Activated T-helper 17 cell treated with anti-CD3 and anti-CD28 coated beads, Interleukin-2, amount 50 U/mL, for 72 hours (primary cell): ENCODE results near the gene XPR1. TPM values are rescaled to one million over a fixed set of nuclear protein-coding genes. Genes with fewer than 3 reads are reported as not detected.
"Not testable (repeated sequence)": the region's sequence is repeated elsewhere in the genome, so short reads cannot be mapped to it uniquely, and the experiment has no call there.

Experiments used
- ATAC-seq: fragments of 150-1000 bp; cut with Tn5 transposase; replicated peaks from 2 replicates; pipeline ENCODE4 v1.10.0; 2021; ENCODE audit warnings: mild to moderate bottlenecking, moderate library complexity
- H3K27ac Mint-ChIP-seq: one replicate; pipeline ENCODE4 v1.8.0; 2022; ENCODE audit warnings: mixed read lengths
- H3K27me3 Mint-ChIP-seq: one replicate; pipeline ENCODE4 v1.8.0; 2022; ENCODE audit warnings: mixed read lengths
- H3K36me3 Mint-ChIP-seq: one replicate; pipeline ENCODE4 v1.8.0; 2022; ENCODE audit warnings: low read depth, mild to moderate bottlenecking, mixed read lengths
- H3K4me1 Mint-ChIP-seq: one replicate; pipeline ENCODE4 v1.8.0; 2022; ENCODE audit warnings: mixed read lengths
- H3K4me3 Mint-ChIP-seq: one replicate; pipeline ENCODE4 v1.8.0; 2022; ENCODE audit warnings: mild to moderate bottlenecking, mixed read lengths
- H3K9me3 Mint-ChIP-seq: one replicate; pipeline ENCODE4 v1.8.0; 2022; ENCODE audit warnings: mixed read lengths
- total RNA-seq, 2 donors: library from RNA; stranded (reverse); gene quantifications; one replicate each; pipeline ENCODE4 v1.2.3, GENCODE V29; 2022

Gene XPR1
- total RNA-seq, 2 donors from 2014 or later, result 16.4 to 25.4 TPM

DNA sequence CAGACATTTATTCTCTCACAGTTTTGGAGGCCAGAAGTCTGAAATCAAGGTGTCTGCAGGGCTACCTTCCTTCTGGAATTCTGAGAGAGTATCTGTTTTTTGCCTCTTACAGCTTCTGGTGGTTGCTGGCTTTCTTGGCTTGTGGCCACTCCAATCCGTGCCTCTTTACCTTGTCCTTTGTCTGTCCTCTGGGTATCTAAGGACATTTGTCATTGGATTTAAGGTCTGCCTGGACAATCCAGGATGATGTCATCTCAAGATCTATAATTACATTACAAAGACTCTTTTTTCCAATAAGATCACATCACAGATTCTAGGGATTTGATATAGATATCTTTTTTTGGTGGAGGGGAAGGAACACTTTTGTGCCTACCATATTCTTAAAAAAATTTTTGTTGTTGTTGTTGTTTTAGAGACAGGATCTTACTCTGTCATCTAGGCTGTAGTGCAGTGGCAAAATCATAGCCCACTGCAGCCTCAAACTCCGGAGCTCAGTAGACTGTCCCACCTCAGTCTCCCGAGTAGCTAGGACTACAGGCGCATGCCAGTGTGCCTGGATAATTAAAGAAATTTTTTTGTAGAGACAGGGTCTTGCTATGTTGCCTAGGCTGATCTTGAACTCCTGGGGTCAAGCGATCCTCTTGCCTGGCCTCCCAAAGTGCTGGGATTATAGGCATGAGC, 61.9 kb downstream of the XPR1 start:
- Mint-ChIP-seq H3K9me3 (peaks cover 24% of the 10 kb centered on the region), H3K36me3 (peaks cover 10% of the 10 kb centered on the region), H3K4me1 (peaks cover 12% of the 10 kb centered on the region), H3K27me3 (no peaks in the 10 kb centered on the region), H3K27ac (no peak overlapping the region), H3K4me3 (no peak overlapping the region)
- no peak for ATAC-seq

DNA sequence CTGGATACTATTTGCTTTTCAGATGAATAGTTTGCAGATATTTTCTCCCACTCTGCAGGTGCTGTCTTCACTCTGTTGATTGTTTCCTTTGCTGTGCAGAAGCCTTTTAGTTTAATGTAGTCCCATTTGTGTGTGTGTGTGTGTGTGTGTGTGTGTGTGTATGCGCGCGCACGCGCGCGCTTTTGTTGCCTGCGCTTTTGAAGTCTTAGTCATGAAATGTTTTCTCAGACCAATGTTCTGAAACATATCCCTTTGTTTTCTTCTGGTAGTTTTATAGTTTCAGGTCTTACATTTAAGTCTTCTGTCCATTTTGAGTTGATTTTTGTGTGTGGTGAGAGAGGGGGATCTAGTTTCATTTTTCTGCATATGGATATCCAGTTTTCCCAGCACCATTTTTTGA, 63.5 kb downstream of the XPR1 start:
- no peak for ATAC-seq
- Mint-ChIP-seq H3K27ac (no peak overlapping the region), H3K9me3 (peaks cover 24% of the 10 kb centered on the region), H3K36me3 (peaks cover 10% of the 10 kb centered on the region), H3K4me3 (no peak overlapping the region), H3K4me1 (peaks cover 12% of the 10 kb centered on the region), H3K27me3 (no peaks in the 10 kb centered on the region)

DNA sequence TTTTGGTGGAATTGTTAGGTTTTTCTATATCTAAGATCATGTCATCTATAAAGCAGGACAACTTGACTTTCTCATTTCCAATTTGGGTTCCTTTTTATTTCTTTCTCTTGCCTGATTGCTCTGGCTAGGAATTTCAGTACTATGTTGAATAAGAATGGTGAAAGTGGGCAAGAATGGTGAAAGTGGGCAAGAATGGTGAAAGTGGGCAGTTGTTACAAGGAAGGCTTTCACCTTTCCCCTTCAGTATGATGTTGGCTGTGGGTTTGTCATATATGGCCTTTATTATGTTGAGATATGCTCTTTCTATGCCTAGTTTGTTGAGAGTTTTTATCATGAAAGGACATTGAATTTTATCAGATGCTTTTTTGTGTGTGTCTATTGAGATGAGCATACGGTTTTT, 64.5 kb downstream of the XPR1 start:
- Mint-ChIP-seq H3K4me3 (no peak overlapping the region), H3K27me3 (no peaks in the 10 kb centered on the region), H3K9me3 (peaks cover 24% of the 10 kb centered on the region), H3K4me1 (peaks cover 12% of the 10 kb centered on the region), H3K27ac (no peak overlapping the region), H3K36me3 (peaks cover 10% of the 10 kb centered on the region)
- ATAC-seq, result no peak

DNA sequence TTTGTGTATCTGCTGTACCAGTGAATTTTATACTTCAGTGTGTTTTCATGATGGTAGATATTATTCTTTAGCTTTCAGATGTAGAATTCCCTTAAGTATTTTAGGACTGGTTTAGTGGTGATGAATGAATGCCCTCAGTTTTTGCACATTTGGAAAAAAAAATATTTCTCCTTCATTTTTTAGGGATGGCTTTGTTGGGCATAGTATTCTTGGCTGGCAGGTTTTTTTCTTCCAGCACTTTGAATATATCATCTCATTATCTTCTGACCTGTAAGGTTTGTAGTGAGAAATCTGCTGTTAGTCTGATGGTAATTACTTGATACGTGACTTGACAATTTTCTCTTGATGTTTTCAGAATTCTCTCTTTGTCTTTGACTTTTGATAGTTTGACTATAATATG, 66.8 kb downstream of the XPR1 start:
- H3K27ac Mint-ChIP-seq, result no peak overlapping the region
- ATAC-seq, result no peak
- peaks cover 30% of the 10 kb centered on the region for H3K9me3 Mint-ChIP-seq
- H3K4me3 Mint-ChIP-seq, result no peak overlapping the region
- peaks cover 8% of the 10 kb centered on the region for H3K4me1 Mint-ChIP-seq
- H3K27me3 Mint-ChIP-seq, result no peaks in the 10 kb centered on the region
- peaks cover under 1% of the 10 kb centered on the region for H3K36me3 Mint-ChIP-seq

DNA sequence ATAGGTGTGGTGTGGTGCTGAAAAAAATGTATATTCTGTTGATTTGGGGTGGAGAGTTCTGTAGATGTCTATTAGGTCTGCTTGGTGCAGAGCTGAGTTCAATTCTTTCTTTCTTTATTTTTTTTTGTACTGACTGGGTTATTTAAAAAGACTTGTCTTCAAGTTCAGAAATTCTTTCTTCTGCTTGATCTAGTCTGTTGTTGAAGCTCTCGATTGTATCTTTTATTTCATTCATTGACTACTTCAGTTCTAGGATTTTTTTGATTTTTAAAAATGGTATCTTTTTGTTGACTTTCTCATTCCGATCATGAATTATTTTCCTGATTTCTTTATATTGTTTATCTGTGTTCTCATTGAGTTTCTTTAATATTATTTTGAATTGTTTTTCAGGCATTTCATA, 70.6 kb downstream of the XPR1 start:
- not testable (repeated sequence) for H3K27me3 Mint-ChIP-seq, H3K27ac Mint-ChIP-seq, H3K36me3 Mint-ChIP-seq, ATAC-seq, H3K4me3 Mint-ChIP-seq, H3K4me1 Mint-ChIP-seq
- peaks cover 13% of the 10 kb centered on the region for H3K9me3 Mint-ChIP-seq

DNA sequence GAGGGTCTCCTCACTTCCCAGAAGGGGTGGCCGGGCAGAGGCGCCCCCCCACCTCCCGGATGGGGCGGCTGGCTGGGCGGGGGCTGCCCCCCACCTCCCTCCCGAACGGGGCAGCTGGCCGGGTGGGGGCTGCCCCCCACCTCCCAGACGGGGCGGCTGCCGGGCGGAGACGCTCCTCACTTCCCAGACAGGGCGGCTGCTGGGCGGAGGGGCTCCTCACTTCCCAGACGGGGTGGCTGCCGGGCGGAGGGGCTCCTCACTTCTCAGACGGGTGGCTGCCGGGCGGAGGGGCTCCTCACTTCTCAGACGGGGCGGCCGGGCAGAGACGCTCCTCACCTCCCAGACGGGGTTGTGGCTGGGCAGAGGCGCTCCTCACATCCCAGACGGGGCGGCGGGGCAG, 78.9 kb downstream of the XPR1 start:
- H3K27me3 Mint-ChIP-seq, H3K27ac Mint-ChIP-seq, ATAC-seq, H3K36me3 Mint-ChIP-seq, H3K9me3 Mint-ChIP-seq, H3K4me3 Mint-ChIP-seq: not testable (repeated sequence)
- peaks cover 15% of the 10 kb centered on the region for H3K4me1 Mint-ChIP-seq

DNA sequence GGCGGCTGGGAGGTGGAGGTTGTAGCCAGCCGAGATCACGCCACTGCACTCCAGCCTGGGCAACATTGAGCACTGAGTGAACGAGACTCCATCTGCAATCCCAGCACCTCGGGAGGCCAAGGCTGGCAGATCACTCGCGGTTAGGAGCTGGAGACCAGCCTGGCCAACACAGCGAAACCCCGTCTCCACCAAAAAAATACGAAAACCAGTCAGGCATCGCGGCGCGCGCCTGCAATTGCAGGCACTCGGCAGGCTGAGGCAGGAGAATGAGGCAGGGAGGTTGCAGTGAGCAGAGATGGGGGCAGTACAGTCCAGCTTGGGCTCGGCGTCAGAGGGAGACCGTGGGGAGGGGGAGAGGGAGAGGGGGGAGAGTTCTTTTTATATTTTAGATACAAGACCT, 79.4 kb downstream of the XPR1 start:
- not testable (repeated sequence) for H3K27me3 Mint-ChIP-seq, ATAC-seq, H3K9me3 Mint-ChIP-seq, H3K4me3 Mint-ChIP-seq, H3K27ac Mint-ChIP-seq
- peaks cover 15% of the 10 kb centered on the region for H3K4me1 Mint-ChIP-seq
- H3K36me3 Mint-ChIP-seq, result peaks cover 12% of the 10 kb centered on the region

DNA sequence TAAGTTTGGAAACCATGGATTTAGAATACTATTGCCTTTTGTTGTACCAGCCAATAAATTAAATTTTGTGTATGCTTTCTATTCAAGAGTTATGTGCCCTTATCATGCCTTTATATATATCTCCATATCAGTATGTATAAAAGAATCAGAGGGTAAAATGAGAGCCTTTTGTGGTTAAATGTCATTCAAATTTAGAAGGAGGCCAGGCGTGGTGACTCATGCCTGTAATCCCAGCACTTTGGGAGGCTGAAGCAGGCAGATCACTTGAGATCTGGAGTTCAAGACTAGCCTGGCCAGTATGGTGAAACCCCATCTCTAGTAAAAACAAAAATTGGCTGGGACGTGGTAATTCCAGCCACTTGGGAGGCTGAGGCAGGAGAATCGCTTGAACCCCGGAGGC, 88.9 kb downstream of the XPR1 start:
- no peak for ATAC-seq
- H3K4me3 Mint-ChIP-seq, result no peak overlapping the region
- H3K36me3 Mint-ChIP-seq, result peaks cover 7% of the 10 kb centered on the region
- no peaks in the 10 kb centered on the region for H3K4me1 Mint-ChIP-seq
- H3K27me3 Mint-ChIP-seq, result no peaks in the 10 kb centered on the region
- H3K27ac Mint-ChIP-seq, result no peak overlapping the region
- H3K9me3 Mint-ChIP-seq, result no peaks in the 10 kb centered on the region

DNA sequence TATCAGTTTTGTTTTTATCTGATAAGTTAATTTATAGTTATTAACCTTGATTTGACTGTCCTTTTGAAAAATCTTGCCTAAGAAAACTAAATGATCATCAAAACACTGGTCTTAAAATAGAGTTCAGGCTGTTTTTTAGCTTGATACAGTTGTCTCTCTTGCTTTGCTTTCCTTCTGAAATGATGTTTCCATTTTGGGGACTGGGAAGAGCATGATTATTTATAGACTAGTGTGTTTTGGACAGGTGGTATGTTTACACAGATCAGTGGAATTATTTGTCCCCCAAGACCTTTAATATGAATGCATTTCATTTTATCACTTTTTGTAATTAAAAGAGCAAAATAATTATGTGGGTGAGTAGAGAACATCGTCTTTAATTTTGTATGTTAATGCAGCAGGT, 90.8 kb downstream of the XPR1 start:
- Mint-ChIP-seq H3K36me3 (peaks cover 8% of the 10 kb centered on the region), H3K27me3 (no peaks in the 10 kb centered on the region)
- no peak for ATAC-seq

DNA sequence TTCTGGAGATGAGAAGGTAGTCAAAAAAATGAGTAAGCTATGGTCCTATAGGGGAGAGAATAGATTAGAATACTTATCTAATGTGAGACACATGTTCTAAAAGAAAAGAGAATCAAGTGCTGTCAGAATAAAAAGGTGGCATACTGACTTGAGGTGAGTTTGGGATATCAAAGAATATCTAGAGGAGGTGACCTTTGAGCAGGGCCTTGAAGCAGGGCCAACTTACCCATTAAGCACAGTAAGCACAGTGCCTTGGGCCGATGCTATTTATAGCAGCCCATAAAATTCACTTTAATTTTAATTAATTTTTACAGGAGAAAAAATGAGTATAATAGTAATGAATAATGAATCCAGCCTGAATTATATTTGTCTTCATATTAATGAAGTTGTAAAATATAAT, 92.2 kb downstream of the XPR1 start:
- Mint-ChIP-seq H3K27me3 (no peaks in the 10 kb centered on the region), H3K4me3 (no peak overlapping the region), H3K4me1 (no peaks in the 10 kb centered on the region), H3K36me3 (peaks cover 14% of the 10 kb centered on the region), H3K27ac (no peak overlapping the region), H3K9me3 (no peaks in the 10 kb centered on the region)
- ATAC-seq, result no peak

More for the DNA sequence above, 90.8 kb downstream of the XPR1 start:
- H3K27ac Mint-ChIP-seq, result no peak overlapping the region
- H3K4me1 Mint-ChIP-seq, result no peaks in the 10 kb centered on the region
- no peaks in the 10 kb centered on the region for H3K9me3 Mint-ChIP-seq
- no peak overlapping the region for H3K4me3 Mint-ChIP-seq

DNA sequence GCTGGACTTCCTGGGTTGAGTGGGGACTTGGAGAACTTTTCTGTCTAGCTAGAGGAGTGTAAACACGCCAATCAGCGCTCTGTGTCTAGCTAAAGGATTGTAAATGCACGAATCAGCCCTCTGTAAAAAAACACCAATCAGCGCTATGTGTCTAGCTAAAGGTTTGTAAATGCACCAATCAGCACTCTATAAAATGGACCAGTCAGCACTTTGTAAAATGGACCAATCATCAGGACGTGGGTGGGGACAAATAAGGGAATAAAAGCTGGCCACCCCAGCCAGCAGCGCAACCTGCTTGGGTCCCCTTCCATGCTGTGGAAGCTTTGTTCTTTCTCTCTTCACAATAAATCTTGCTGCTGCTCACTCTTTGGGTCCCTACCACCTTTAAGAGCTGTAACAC, 94.2 kb downstream of the XPR1 start:
- not testable (repeated sequence) for H3K4me3 Mint-ChIP-seq, H3K27ac Mint-ChIP-seq, H3K4me1 Mint-ChIP-seq, ATAC-seq, H3K9me3 Mint-ChIP-seq, H3K27me3 Mint-ChIP-seq
- peaks cover 15% of the 10 kb centered on the region for H3K36me3 Mint-ChIP-seq

DNA sequence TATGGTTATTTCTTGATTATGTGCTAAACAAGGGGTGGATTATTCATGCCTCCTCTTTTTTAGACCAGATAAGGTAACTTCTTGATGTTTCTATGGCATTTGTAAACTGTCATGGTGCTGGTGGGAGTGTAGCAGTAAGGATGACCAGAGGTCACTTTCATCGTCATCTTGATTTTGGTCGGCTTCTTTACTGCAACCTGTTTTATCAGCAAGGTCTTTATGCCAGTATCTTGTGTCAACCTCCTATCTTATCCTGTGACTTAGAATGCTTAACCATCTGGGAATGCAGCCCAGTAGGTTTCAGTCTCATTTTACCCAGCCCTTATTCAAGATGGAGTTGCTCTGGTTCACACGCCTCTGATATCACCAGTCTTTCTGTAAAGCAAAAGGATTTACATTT, 95.9 kb downstream of the XPR1 start:
- H3K9me3 Mint-ChIP-seq, H3K27me3 Mint-ChIP-seq, H3K27ac Mint-ChIP-seq, H3K4me1 Mint-ChIP-seq, H3K4me3 Mint-ChIP-seq, ATAC-seq: not testable (repeated sequence)
- peaks cover 20% of the 10 kb centered on the region for H3K36me3 Mint-ChIP-seq

DNA sequence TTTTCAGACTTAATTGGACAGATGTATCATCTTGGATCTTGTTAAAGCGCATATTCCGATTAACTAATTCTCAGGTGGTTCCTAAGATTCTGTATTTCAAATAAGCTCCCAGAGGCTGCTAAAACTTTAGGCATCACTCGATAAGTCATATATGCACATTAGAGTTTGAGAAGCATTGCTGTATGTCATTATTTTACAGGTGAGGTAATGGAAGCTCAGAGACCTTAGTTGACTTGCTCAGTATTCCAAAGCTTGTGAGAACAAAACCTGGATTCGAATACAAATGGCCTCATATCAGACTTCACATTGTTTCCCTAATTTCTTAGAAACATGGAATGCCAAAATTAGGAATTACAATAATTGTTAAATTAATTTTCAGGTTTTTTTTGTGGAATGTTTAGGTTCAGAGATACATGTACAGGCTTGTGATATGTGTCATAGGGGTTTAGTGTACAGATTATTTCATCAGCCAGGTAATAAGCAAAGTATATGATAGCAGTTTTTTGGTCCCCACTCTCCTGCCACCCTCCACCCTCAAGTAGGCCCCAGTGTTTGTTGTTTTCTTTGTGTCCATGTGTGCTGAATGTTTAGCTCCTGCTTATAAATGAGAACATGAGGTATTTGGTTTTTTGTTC, 96.8 kb downstream of the XPR1 start:
- Mint-ChIP-seq H3K27ac (no peak overlapping the region), H3K27me3 (no peaks in the 10 kb centered on the region), H3K9me3 (peaks cover 8% of the 10 kb centered on the region), H3K36me3 (peaks cover 20% of the 10 kb centered on the region), H3K4me3 (no peak overlapping the region), H3K4me1 (peaks cover 4% of the 10 kb centered on the region)
- no peak for ATAC-seq

DNA sequence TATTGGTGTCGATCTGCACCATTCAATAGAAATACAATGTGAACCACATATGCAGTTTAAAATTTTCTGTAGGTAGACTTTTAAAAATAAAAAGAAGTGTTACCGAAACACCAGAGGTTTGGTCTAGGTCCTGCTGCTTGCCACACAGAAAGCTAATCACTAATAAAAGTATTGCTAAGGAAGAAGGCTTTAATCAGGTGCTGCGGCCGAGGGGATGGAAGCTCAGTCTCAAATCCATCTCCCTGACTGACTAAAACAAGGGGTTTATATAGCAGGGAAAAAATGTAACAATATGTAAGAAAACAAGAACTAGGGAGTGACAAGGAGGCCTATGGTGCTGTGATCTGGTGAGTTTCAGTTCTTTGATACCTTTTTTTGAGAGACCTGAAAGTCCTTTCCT, 99.3 kb downstream of the XPR1 start:
- ATAC-seq, result no peak
- Mint-ChIP-seq H3K9me3 (peaks cover 21% of the 10 kb centered on the region), H3K36me3 (peaks cover 15% of the 10 kb centered on the region), H3K27me3 (no peaks in the 10 kb centered on the region), H3K27ac (no peak overlapping the region), H3K4me3 (no peak overlapping the region), H3K4me1 (peaks cover 5% of the 10 kb centered on the region)

DNA sequence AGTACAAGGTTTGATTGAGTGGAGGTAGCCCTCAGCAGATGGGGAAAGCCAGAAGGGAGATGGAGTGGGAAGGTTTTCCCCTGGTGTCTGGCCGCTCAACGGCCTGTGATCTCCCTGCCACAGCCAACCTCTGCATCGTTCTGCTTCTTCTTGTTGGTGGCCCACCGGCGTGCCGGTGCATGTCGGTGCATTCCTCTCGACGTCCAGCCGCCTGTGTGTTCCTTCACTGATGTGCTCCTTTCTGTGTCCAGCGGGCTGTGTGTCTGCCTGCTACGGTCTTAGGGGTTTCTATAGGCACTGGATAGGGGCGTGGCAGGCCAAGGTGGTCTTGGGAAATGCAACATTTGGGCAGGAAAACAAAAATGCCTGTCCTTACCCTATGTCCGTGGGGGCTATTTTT, 101.0 kb downstream of the XPR1 start:
- no peak for ATAC-seq
- Mint-ChIP-seq H3K27ac (no peak overlapping the region), H3K27me3 (no peaks in the 10 kb centered on the region), H3K9me3 (peaks cover 21% of the 10 kb centered on the region), H3K36me3 (peaks cover 9% of the 10 kb centered on the region), H3K4me1 (peaks cover 5% of the 10 kb centered on the region), H3K4me3 (no peak overlapping the region)
